HL-60 (cell line): ENCODE measurements around the gene ABCA7.
"Not testable (repeated sequence)": the region's sequence is repeated elsewhere in the genome, so short reads cannot be mapped to it uniquely, and the experiment has no call there.

Source experiments
- DNase-seq, 2 experiments: peaks; one replicate each; pipeline ENCODE4 v3.0.0-alpha.2; 2010 to 2020; ENCODE audit warnings: low read depth in 1 of 2, low spot score in 1 of 2
- H3K27ac ChIP-seq: fragments of 250-450 bp; sonication (Bioruptor Pico); replicated peaks from 2 replicates; pipeline ENCODE4 v1.5.1; 2020; ENCODE audit warnings: mild to moderate bottlenecking, moderate library complexity
- H3K27me3 ChIP-seq: fragments of 250-450 bp; sonication (Bioruptor Pico); 2 replicates; pipeline ENCODE4 v1.5.1; 2021; ENCODE audit warnings: mild to moderate bottlenecking, moderate library complexity; ENCODE audit not compliant: insufficient read depth, poor library complexity, severe bottlenecking
- H3K4me3 ChIP-seq: replicated peaks from 2 replicates; pipeline ENCODE4 v1.5.1; 2011; ENCODE audit warnings: mild to moderate bottlenecking, control low read depth, low read length; ENCODE audit not compliant: insufficient read depth
- CTCF ChIP-seq: IDR thresholded peaks from one replicate; pipeline ENCODE4 v1.5.1; 2011; ENCODE audit warnings: low read length, control low read depth, inconsistent platforms; ENCODE audit not compliant: insufficient read depth
- GABPA ChIP-seq: IDR thresholded peaks from 2 replicates; pipeline ENCODE4 v1.6.1; 2012; ENCODE audit warnings: low read depth
- POLR2AphosphoS5 ChIP-seq: IDR thresholded peaks from 2 replicates; pipeline ENCODE4 v1.6.1; 2012; ENCODE audit warnings: low read depth
- REST ChIP-seq: IDR thresholded peaks from 2 replicates; pipeline ENCODE4 v1.6.1; 2012; ENCODE audit warnings: low read depth; ENCODE audit not compliant: insufficient replicate concordance
- SPI1 ChIP-seq: IDR thresholded peaks from 2 replicates; pipeline ENCODE4 v1.6.1; 2012; ENCODE audit warnings: low read depth, mild to moderate bottlenecking, borderline replicate concordance

Gene ABCA7

GRCh38 chr19:1113030-1113985, 73.4 kb downstream of the ABCA7 start:
- Histone ChIP-seq H3K27me3 (no peaks in the 10 kb centered on the region), H3K4me3 (no peak overlapping the region), H3K27ac (no peak overlapping the region)
- TF ChIP-seq SPI1 = no peak
- peak; percentile 44 for TF ChIP-seq CTCF
- 0 out of 2 replicates have a peak, but pooled peaks have one; percentile 15 for TF ChIP-seq POLR2AphosphoS5
- DNase-seq = peak in 1 of 2 experiments; percentile 79

GRCh38 chr19:1113986-1114483, 74.1 kb downstream of the ABCA7 start:
- Histone ChIP-seq H3K27ac (no peak overlapping the region), H3K4me3 (no peak overlapping the region)
- no peak for TF ChIP-seq POLR2AphosphoS5
- TF ChIP-seq GABPA = no peak
- TF ChIP-seq SPI1 = no peak
- TF ChIP-seq REST = no peak

GRCh38 chr19:1114728-1115127, 74.8 kb downstream of the ABCA7 start:
- DNase-seq, H3K27me3 ChIP-seq, H3K4me3 ChIP-seq, H3K27ac ChIP-seq: not testable (repeated sequence)

More at GRCh38 chr19:1113986-1114483, 74.1 kb downstream of the ABCA7 start:
- H3K27me3 ChIP-seq = no peaks in the 10 kb centered on the region
- no peak for DNase-seq
